DOHH2 (cell line): Measurements from ENCODE around the gene CHCHD6.

Experiments used
- H3F3A ChIP-seq: fragments of 200-600 bp; sonication (generic), shearing (Covaris generic); 2 replicates; pipeline ENCODE4 v1.6.0; 2016; ENCODE audit warnings: antibody characterized with exemption, mild to moderate bottlenecking; ENCODE audit not compliant: control insufficient read depth, insufficient read depth
- H3K27ac ChIP-seq: fragments of 200-600 bp; sonication (generic); 2 replicates; pipeline ENCODE4 v1.5.1; 2014; ENCODE audit warnings: low read depth, mild to moderate bottlenecking, low read length, moderate library complexity
- H3K27me3 ChIP-seq: fragments of 200-600 bp; sonication (generic); 2 replicates; pipeline ENCODE4 v1.6.1; 2014; ENCODE audit warnings: mild to moderate bottlenecking, low read length, mixed read lengths; ENCODE audit not compliant: control insufficient read depth
- H3K36me3 ChIP-seq: fragments of 200-600 bp; sonication (generic); 2 replicates; pipeline ENCODE4 v1.6.1; 2014; ENCODE audit warnings: mild to moderate bottlenecking, low read length, moderate library complexity, mixed read lengths; ENCODE audit not compliant: control insufficient read depth
- H3K4me1 ChIP-seq: fragments of 200-600 bp; sonication (generic); 2 replicates; pipeline ENCODE4 v1.6.1; 2014; ENCODE audit warnings: mild to moderate bottlenecking, low read length, mixed read lengths; ENCODE audit not compliant: control insufficient read depth
- H3K4me2 ChIP-seq: fragments of 200-600 bp; sonication (generic); 2 replicates; pipeline ENCODE4 v1.6.0; 2014; ENCODE audit warnings: mild to moderate bottlenecking, low read length, moderate library complexity
- H3K4me3 ChIP-seq: fragments of 200-600 bp; sonication (generic); 2 replicates; pipeline ENCODE4 v1.5.1; 2014; ENCODE audit warnings: mild to moderate bottlenecking, low read length, mixed read lengths
- H3K79me2 ChIP-seq: fragments of 200-600 bp; sonication (generic); 2 replicates; pipeline ENCODE4 v1.6.1; 2014; ENCODE audit warnings: mild to moderate bottlenecking, low read length, mixed read lengths; ENCODE audit not compliant: control insufficient read depth
- H3K9me2 ChIP-seq: fragments of 200-600 bp; sonication (generic); replicated peaks from 2 replicates; pipeline ENCODE4 v1.6.1; 2014; ENCODE audit warnings: mild to moderate bottlenecking, low read length, mixed read lengths; ENCODE audit not compliant: control insufficient read depth
- H3K9me3 ChIP-seq: fragments of 200-600 bp; sonication (generic); 2 replicates; pipeline ENCODE4 v1.6.1; 2014; ENCODE audit warnings: antibody characterized with exemption, low read length, mixed read lengths; ENCODE audit not compliant: control insufficient read depth, insufficient read depth
- H4K20me1 ChIP-seq: fragments of 200-600 bp; sonication (generic); 2 replicates; pipeline ENCODE4 v1.6.0; 2014; ENCODE audit warnings: low read depth, mild to moderate bottlenecking, antibody characterized with exemption, low read length, moderate library complexity; ENCODE audit not compliant: control insufficient read depth, insufficient read depth
- CTCF ChIP-seq: fragments of 200-600 bp; sonication (generic); IDR thresholded peaks from one replicate; pipeline ENCODE4 v1.5.1; 2014; ENCODE audit warnings: antibody characterized with exemption, mild to moderate bottlenecking, low read depth, low read length; ENCODE audit not compliant: poor library complexity, severe bottlenecking
- EZH2phosphoT487 ChIP-seq: fragments of 200-600 bp; sonication (generic); IDR thresholded peaks from 2 replicates; pipeline ENCODE4 v1.6.1; 2017; ENCODE audit warnings: borderline replicate concordance, mild to moderate bottlenecking, antibody characterized with exemption, low read length, moderate library complexity, mixed read lengths

Gene CHCHD6

GRCh38 chr3:126987596-126987995 is 283.6 kb downstream of the CHCHD6 start:
- Histone ChIP-seq H3K9me2 (no peaks in the 10 kb centered on the region), H3K27me3 (0 out of 2 replicates have a peak, but pooled peaks cover 4% of the 10 kb centered on the region), H3K36me3 (no peaks in the 10 kb centered on the region), H3K27ac (no peak overlapping the region), H3K4me1 (peaks cover 7% of the 10 kb centered on the region), H3K4me3 (no peak overlapping the region), H3K79me2 (peaks cover 5% of the 10 kb centered on the region; the same call in 1 of the 2 replicates), H3F3A (no peaks in the 10 kb centered on the region), H3K4me2 (no peak overlapping the region), H3K9me3 (no peaks in the 10 kb centered on the region), H4K20me1 (peaks cover 6% of the 10 kb centered on the region; the same call in 1 of the 2 replicates)
- TF ChIP-seq EZH2phosphoT487: no peak
- no peak for TF ChIP-seq CTCF

GRCh38 chr3:126988451-126989021 is 284.5 kb downstream of the CHCHD6 start:
- H3K79me2 ChIP-seq: peaks cover 5% of the 10 kb centered on the region; the same call in 1 of the 2 replicates
- peaks cover 7% of the 10 kb centered on the region; the same call in 1 of the 2 replicates for H3K4me1 ChIP-seq
- 0 out of 2 replicates have a peak, but pooled peaks cover 4% of the 10 kb centered on the region for H3K27me3 ChIP-seq
- H3K36me3 ChIP-seq: no peaks in the 10 kb centered on the region
- no peak overlapping the region for H3K27ac ChIP-seq
- H4K20me1 ChIP-seq: peaks cover 6% of the 10 kb centered on the region; the same call in 1 of the 2 replicates
- no peak overlapping the region for H3K4me2 ChIP-seq
- no peak overlapping the region for H3K4me3 ChIP-seq
- no peaks in the 10 kb centered on the region for H3K9me2 ChIP-seq
- TF ChIP-seq EZH2phosphoT487 (no peak), CTCF (no peak)
- no peaks in the 10 kb centered on the region for H3K9me3 ChIP-seq
- H3F3A ChIP-seq: no peaks in the 10 kb centered on the region

DNA sequence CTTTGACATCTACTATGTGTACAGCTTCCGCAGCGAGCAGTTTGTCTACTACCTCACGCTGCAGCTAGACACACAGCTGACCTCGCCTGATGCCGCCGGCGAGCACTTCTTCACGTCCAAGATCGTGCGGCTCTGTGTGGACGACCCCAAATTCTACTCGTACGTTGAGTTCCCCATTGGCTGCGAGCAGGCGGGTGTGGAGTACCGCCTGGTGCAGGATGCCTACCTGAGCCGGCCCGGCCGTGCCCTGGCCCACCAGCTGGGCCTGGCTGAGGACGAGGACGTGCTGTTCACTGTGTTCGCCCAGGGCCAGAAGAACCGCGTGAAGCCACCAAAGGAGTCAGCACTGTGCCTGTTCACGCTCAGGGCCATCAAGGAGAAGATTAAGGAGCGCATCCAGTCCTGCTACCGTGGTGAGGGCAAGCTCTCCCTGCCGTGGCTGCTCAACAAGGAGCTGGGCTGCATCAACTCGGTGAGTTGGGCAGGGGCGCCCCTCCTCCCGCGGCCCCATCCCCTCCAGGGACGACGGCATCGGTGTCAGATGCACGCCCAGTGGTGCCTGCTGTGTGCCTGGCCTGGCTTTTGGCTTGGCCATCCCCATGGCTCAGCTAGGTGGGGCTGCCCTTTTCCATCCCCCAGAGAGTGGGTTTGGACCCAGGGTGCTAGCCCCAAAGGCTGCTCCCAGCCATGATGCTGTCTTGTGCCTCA is 285.4 kb downstream of the CHCHD6 start:
- H3K27ac ChIP-seq: no peak overlapping the region
- H3F3A ChIP-seq: no peaks in the 10 kb centered on the region
- no peak overlapping the region for H3K4me2 ChIP-seq
- H3K9me2 ChIP-seq: no peaks in the 10 kb centered on the region
- no peak for TF ChIP-seq CTCF
- no peak for TF ChIP-seq EZH2phosphoT487
- no peaks in the 10 kb centered on the region for H3K36me3 ChIP-seq
- H3K9me3 ChIP-seq: no peaks in the 10 kb centered on the region
- H3K79me2 ChIP-seq: no peaks in the 10 kb centered on the region
- no peak overlapping the region for H3K4me3 ChIP-seq
- no peaks in the 10 kb centered on the region for H3K27me3 ChIP-seq
- peaks cover 1% of the 10 kb centered on the region for H3K4me1 ChIP-seq
- 0 out of 2 replicates have a peak, but pooled peaks cover 6% of the 10 kb centered on the region for H4K20me1 ChIP-seq
